ENCODE measurements around the gene KCTD13. TPM values are rescaled to one million over a fixed set of nuclear protein-coding genes. Genes with fewer than 3 reads are reported as not detected.
"Not testable (repeated sequence)": the region's sequence is repeated elsewhere in the genome, so short reads cannot be mapped to it uniquely, and the experiment has no call there.

Gene KCTD13
- total RNA-seq, 1 donor from 2014 or later: 302 TPM

DNA sequence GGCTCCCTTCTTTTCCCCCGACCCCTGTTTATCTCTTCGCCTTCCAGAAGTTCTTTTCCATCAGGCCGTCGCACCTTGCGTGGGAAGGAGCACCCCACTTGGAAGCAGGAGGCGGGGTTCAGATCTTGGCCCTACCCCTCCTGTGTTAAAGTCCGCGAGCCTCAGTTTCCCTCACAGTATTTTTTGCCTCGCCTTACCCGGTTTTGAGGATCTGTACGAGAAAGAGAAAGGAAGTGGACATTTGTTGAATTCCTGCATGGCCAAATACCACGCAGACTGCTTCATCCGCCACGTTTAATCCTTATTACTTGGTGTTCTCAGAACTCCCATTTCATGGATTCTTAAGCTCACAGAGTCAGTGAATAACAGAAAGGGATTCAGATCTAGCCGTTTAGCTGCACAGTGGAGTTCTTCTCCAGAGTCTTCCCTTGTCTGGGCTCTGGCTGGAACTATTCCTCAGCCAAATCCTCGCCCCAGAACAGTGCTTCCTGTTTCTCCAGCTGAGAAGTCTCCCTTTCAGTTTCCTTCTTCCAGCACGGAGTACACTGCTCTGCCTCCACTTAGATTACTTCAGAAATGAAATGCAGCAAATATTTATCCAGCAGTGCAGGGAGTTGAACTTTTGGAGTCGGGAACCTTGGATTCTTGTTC is 36.4 kb upstream of the KCTD13 start:
- Histone ChIP-seq H3K27ac (peak overlapping the region; percentile 85 to 94), H3K27me3 (no peaks in the 10 kb centered on the region), H3K4me1 (peaks cover 0 to 5% of the 10 kb centered on the region in 2 donors), H3K36me3 (peaks cover 0 to 4% of the 10 kb centered on the region in 2 donors), H3K9me3 (no peaks in the 10 kb centered on the region), H3K4me3 (peak overlapping the region; percentile 71 to 75)
- no peak for DNase-seq (ENCODE audit: low spot score in 2 of 2)
- intact Hi-C loops (cut with DNase I): loop anchor here (2.0 kb wide), 1 partner anchor 34 kb away; the partner anchor contains the start of gene INO80E
- TF ChIP-seq, protein P1, sequence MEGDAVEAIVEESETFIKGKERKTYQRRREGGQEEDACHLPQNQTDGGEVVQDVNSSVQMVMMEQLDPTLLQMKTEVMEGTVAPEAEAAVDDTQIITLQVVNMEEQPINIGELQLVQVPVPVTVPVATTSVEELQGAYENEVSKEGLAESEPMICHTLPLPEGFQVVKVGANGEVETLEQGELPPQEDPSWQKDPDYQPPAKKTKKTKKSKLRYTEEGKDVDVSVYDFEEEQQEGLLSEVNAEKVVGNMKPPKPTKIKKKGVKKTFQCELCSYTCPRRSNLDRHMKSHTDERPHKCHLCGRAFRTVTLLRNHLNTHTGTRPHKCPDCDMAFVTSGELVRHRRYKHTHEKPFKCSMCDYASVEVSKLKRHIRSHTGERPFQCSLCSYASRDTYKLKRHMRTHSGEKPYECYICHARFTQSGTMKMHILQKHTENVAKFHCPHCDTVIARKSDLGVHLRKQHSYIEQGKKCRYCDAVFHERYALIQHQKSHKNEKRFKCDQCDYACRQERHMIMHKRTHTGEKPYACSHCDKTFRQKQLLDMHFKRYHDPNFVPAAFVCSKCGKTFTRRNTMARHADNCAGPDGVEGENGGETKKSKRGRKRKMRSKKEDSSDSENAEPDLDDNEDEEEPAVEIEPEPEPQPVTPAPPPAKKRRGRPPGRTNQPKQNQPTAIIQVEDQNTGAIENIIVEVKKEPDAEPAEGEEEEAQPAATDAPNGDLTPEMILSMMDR (IDR thresholded peaks at IDR 0.05): no peak

GRCh38 chr16:29961479-29962343 is 35.7 kb upstream of the KCTD13 start, which contains the start of gene TMEM219:
Gene TMEM219, plus strand, starts transcription at chr16:29962079. Its CDS starts 1,065 bp downstream, at chr16:29963144.
- Histone ChIP-seq H3K36me3 (no peaks in the 10 kb centered on the region), H3K9me3 (no peaks in the 10 kb centered on the region), H3K4me3 (peak within 1 kb of the TSS; percentile 71 to 75), H3K27me3 (no peaks in the 10 kb centered on the region), H3K27ac (peak within 1 kb of the TSS; percentile 85 to 94), H3K4me1 (peaks cover 0 to 5% of the 10 kb centered on the region in 2 donors)
- intact Hi-C loops (cut with DNase I): loop anchor here (1.0 to 2.0 kb wide), 3 partner anchors 12 to 35 kb away; partner anchors contain the start of genes INO80E, KCTD13 and TAOK2
- TF ChIP-seq, protein P1 (IDR thresholded peaks at IDR 0.05): peak; percentile 37 to 80 (median 42)
- peak; percentile 73 to 97 for DNase-seq (ENCODE audit: low spot score in 2 of 2)

GRCh38 chr16:29961127-29961478 is 35.1 kb upstream of the KCTD13 start:
- DNase-seq (ENCODE audit: low spot score in 2 of 2): no peak
- Histone ChIP-seq H3K4me3 (peak overlapping the region; percentile 71 to 75), H3K36me3 (no peaks in the 10 kb centered on the region), H3K9me3 (no peaks in the 10 kb centered on the region), H3K4me1 (peaks cover 0 to 5% of the 10 kb centered on the region in 2 donors), H3K27ac (peak overlapping the region; percentile 85 to 94), H3K27me3 (no peaks in the 10 kb centered on the region)
- intact Hi-C loops (cut with DNase I): loop anchor here (1.0 kb wide), 2 partner anchors 12 to 35 kb away; partner anchors contain the start of genes KCTD13 and TAOK2
- TF ChIP-seq, protein P1 (IDR thresholded peaks at IDR 0.05): no peak

GRCh38 chr16:29959821-29960220 is 33.8 kb upstream of the KCTD13 start:
- H3K9me3 ChIP-seq; intact Hi-C loops (cut with DNase I); H3K27me3 ChIP-seq; H3K27ac ChIP-seq; H3K36me3 ChIP-seq; DNase-seq (ENCODE audit: low spot score in 2 of 2); H3K4me1 ChIP-seq; H3K4me3 ChIP-seq: not testable (repeated sequence)

- intact Hi-C loops (cut with DNase I): no loop called here
- DNase-seq (ENCODE audit: low spot score in 2 of 2): no peak
- H3K4me3 ChIP-seq: no peak overlapping the region
Observed at GRCh38 chr16:29959293-29959692, 33.3 kb upstream of the KCTD13 start.

More at GRCh38 chr16:29959293-29959692, 33.3 kb upstream of the KCTD13 start:
- Histone ChIP-seq H3K9me3 (no peaks in the 10 kb centered on the region), H3K27ac (no peak overlapping the region), H3K27me3 (no peaks in the 10 kb centered on the region), H3K36me3 (no peaks in the 10 kb centered on the region), H3K4me1 (peaks cover 0 to 5% of the 10 kb centered on the region in 2 donors)
- TF ChIP-seq, protein P1 (IDR thresholded peaks at IDR 0.05): no peak

All from ascending aorta (tissue), 2 donors.